KBM-7 (cell line): ENCODE results near the gene ICE2.

Source experiments
- DNase-seq: peaks from one replicate; pipeline ENCODE4 v3.0.0-alpha.2; 2015
- in situ Hi-C: fragments of 300-500 bp; cut with MboI; formaldehyde crosslinking; loops from 2 replicates; pipeline ENCODE4 v1.14.3; 2020; ENCODE audit warnings: low sequenced_read_pairs, low pct_unique_long_range_greater_than_20kb, mixed read lengths

The ICE2 gene

DNA sequence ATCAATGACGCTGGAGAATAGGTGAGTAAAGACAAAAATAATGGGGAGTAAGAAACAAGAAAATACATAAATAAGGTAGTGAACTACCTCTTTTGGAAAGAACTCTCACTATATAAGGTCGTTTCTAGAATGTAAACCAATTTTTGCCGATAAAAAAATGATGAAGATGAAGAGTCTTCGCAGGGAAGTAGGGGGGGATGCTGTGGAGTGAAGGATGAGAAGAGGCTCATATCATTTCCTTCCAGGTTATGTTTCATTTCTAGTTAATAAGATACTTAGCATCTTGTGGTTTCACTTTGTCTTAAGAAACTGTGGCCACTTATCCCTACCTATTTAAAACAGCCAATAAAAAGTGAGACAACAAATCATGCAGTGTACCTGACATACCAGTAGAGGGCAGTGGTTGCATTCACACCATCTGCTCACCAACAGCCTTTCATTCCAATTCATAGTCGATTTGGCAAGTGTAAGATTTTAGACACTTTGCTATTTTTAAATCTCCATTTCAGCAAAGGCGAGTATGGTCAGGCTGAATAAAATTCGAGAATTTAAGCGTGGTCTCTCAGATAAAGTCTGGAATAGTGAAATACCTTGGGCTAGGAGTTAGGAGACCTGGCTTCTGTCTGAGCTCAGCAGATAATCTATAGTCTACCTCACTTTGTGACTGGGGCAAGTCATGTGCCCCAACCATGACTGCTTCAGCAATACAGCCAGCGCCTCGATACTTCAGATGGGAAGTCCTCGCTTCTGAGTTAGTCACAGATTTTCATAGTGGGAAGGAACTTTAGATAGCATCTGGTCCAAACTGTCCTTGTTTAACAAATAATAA lies 28.9 kb upstream of the ICE2 start:
- DNase-seq = peak; percentile 85
- in situ Hi-C loops = no loop called here

GRCh38 chr15:60496853-60497252 lies 17.9 kb upstream of the ICE2 start:
- in situ Hi-C loops = no loop called here
- DNase-seq = no peak

DNA sequence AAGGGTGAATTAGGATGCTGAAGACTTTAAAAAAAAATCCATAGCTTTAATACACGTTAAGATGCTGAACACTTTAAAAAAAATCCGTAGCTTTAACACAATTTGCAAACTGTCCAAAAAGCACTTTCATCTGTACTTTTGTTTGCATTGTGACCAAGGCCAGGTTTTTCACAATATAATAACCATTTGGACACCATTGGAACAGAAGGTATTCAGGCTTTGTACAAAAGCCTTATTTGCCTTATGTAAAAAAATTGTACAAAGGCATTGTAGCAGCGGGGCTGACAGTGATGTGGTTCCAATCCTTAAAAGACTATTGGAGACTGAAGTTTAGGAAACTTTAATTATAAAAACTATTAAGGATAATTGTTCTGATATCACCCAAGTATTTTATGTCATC lies 15.2 kb upstream of the ICE2 start:
- in situ Hi-C loops = no loop called here
- DNase-seq = no peak

DNA sequence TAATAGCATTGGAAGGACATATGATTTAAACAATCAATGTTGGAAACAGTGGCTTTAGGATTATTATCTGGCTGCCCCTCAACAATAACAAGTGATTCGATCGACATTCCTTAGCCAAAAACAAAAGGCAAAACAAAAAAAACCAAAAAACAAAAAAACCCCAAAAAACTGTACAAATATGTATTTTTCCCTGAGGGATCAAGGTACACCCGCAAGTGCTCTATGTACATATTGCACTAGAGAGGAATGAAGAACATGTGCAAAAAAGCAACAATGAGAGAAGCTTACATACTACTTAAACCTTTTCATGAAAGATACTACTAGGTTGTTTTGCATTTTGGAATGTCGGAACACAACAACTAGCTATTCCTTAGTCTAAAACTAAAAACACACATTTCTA lies 14.2 kb upstream of the ICE2 start:
- DNase-seq = no peak
- in situ Hi-C loops = no loop called here

DNA sequence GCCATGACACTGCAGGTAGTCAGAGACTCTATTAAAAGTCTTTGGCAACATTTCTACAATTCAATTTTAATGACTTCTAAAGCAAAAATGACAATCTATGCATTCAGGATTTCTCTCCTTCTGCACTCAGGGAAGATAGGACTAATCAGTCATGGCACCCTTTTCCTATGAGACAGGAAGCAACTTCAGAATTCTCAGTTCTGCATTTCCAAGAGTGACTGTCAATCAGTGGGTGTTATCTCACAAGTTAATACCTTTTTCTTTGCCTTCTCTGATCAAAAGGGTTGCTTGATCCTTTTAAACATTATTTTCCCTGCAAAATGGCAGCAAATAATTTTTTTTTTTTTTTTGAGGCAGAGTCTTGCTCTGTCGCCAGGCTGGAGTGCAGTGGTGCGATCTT lies 7.8 kb upstream of the ICE2 start:
- in situ Hi-C loops = no loop called here
- DNase-seq = no peak

GRCh38 chr15:60485365-60486055 lies 6.6 kb upstream of the ICE2 start:
- DNase-seq = no peak
- in situ Hi-C loops = no loop called here

DNA sequence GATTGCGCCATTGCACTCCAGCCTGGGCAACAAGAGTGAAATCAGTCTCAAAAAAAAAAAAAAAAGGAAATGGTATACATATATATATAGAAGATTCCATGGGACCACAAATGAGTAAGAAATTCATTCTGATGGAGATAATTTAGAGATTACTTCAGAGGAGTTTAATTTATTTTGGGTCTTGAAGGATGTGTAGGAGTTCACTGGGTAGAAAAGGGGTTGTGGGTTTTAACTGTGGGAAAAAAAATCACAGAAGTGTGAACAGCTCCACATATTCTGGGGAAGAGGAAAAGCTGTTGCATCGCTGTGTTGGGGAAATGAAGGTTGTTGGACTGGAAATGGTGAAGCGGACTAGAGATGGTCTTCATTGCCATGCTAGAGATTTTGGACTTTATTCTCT lies 4.1 kb upstream of the ICE2 start:
- no peak for DNase-seq
- in situ Hi-C loops = no loop called here

- in situ Hi-C loops = no loop called here
- DNase-seq = no peak
Measured at GRCh38 chr15:60480888-60481287, 1.9 kb upstream of the ICE2 start.

GRCh38 chr15:60480149-60480548 lies 1.2 kb upstream of the ICE2 start:
- in situ Hi-C loops = no loop called here
- DNase-seq = no peak

DNA sequence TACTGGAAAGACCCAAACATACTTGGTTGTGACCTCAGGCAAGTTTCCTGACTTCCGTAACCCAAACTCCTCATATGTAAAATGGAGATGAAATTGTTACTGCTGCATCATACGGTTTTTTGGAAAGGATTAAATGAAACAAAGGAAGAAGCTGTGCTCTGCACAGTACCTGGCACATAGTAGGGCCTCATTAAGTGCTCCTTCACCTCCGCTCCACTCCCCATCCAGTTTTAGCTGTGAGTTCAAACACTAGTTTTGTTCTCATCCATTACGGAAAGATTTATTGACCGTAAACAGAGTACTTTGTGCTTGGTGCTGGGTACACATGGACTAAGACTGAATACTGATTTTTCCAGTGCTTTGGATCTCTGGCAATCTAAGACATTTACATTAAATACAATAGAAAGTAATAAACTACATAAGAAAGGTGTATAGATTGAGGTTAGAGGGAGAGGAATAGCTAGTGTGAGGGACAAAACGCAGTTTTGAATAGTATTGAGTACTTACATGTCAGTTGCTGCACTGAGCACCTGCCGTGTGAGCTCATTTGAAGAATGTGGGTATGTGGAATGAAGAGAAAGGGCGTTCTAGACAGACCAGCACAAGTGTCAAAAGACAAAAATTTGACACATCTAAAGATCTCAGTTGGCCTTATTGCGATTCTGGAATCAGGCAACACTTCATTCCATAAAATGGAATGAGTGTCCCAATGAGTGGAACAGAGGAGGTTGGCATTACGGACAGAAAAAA lies 594 bp upstream of the ICE2 start:
- no peak for DNase-seq
- in situ Hi-C loops = no loop called here

DNA sequence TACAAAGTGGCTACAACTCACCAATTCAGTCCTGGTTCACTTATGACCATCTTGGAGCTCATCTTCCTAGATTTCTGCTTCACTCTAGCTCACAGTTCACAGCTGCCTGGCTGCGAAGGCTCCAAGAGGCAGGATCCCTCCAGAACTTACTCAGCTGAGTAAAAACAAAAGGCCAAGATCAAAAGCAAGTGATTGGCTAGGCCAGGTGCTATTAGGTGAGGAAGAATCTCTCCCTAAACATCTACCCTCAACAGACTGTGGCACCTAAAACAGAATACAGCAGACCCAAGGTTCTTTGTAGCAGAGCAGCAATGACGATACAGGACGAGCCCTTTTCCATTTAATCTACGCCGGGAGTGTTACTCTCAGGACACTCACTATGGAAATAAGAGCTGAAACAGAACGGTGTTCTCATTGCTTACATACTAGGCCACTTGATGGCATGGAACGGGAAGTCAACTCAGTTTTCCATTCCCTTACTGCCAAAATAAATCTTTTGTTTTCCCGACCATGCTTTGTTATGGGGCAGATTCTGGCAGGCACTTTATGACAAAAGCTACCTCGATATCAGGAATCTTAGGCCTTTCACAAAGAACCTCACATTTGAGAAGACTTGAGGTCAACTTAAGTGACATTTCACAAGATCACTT lies 901 bp downstream of the ICE2 start:
- in situ Hi-C loops = no loop called here
- DNase-seq = peak; percentile 60

GRCh38 chr15:60477164-60477563 lies 1.8 kb downstream of the ICE2 start:
- in situ Hi-C loops = no loop called here

GRCh38 chr15:60476713-60477112 lies 2.2 kb downstream of the ICE2 start:
- no peak for DNase-seq
- in situ Hi-C loops = no loop called here

More at GRCh38 chr15:60477164-60477563, 1.8 kb downstream of the ICE2 start:
- DNase-seq = no peak

GRCh38 chr15:60473135-60473534 lies 5.8 kb downstream of the ICE2 start:
- in situ Hi-C loops = no loop called here

GRCh38 chr15:60471314-60471713 lies 7.6 kb downstream of the ICE2 start:
- in situ Hi-C loops = no loop called here
- no peak for DNase-seq

More at GRCh38 chr15:60473135-60473534, 5.8 kb downstream of the ICE2 start:
- no peak for DNase-seq

GRCh38 chr15:60469893-60470641 lies 8.9 kb downstream of the ICE2 start:
- no peak for DNase-seq
- in situ Hi-C loops = no loop called here

DNA sequence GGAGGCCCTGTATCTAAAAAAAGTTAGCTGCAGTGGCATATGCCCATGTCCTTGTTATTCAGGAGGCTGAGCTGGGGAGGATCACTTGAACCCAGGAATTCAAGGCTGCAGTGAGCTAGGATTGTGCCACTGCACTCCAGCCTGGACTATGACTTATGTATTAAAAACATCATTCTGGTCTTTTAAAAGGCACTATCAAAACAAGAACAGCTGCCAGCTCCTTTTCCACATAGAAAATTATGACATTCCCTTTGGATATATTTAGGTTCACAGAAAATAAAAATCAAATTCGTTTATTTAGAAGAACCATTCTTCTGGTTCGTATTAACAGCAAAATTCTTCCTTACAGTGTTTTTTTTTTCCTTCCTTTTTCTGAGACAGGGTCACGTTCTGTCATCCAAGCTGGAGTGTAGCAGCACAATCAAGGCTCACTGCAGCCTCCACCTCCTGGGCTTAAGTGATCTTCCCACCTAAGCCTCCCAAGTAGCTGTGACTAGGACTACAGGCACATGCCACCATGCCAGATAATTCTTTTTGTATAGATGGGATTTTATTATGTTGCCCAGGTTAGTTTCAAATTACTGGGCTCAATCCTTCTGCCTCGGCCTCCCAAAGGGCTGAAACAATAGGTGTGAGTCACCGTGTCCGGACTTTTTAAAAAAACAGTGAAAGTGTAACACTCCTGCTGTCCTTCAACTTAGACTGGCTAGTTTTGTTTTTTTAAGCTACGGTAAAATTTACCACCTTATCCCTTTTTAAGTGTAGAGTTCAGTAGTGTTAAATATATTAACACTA lies 13.9 kb downstream of the ICE2 start:
- in situ Hi-C loops = no loop called here
- DNase-seq = no peak

DNA sequence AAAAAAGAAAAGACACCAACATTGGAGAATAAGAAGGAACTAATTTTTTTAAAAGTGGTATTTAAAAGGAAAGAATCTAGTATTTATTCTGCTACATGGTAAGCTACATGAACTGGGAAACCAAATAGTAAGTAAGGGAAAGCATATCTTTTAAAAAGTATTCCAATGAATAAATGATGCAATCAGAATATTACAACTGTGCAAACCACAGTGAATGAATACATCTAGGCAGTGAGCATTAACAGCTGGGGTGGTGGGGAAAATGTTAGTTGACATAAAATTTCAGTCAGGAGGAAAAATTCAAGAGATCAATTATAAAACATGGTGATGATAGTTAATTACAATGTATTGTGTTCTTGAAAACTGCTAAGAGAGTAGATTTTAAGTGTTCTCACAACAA lies 16.9 kb downstream of the ICE2 start:
- in situ Hi-C loops = no loop called here

More for the DNA sequence above, 16.9 kb downstream of the ICE2 start:
- no peak for DNase-seq
